GM12878 (cell line): Measurements from ENCODE around the gene PRIM1. TPM values are rescaled to one million over a fixed set of nuclear protein-coding genes. Genes with fewer than 3 reads are reported as not detected.
"Not testable (repeated sequence)": the region's sequence is repeated elsewhere in the genome, so short reads cannot be mapped to it uniquely, and the experiment has no call there.

Experiments used
- ATAC-seq: fragments of 200-7000 bp; cut with Tn5 transposase; 3 replicates; pipeline ENCODE4 v1.9.1; 2020; ENCODE audit warnings: mild to moderate bottlenecking, moderate library complexity
- BruUV-seq: library from RNA; stranded (reverse); fragments of 400-500 nt; replicated peaks from 2 replicates; lab custom pipeline; 2021; lab: Mats Ljungman, UMichigan
- CTCF ChIA-PET: fragments of 300-600 bp; sonication (Branson Sonifier 250); formaldehyde crosslinking; extraction: SDS; loops from one replicate; lab custom pipeline; 2021; ENCODE audit warnings: inconsistent platforms; lab: Yijun Ruan, JAX
- POLR2A ChIA-PET: fragments of 350-600 bp; formaldehyde crosslinking; extraction: SDS; loops from one replicate; lab custom pipeline; 2021; ENCODE audit warnings: inconsistent platforms; lab: Charles Lee
- RAD21 ChIA-PET: fragments of 300-600 bp; sonication (Branson Sonifier 250); formaldehyde crosslinking; loops from one replicate; lab custom pipeline; 2023; ENCODE audit warnings: antibody characterized with exemption; ENCODE audit not compliant: unreplicated experiment; lab: Charles Lee
- SMC1A ChIA-PET: fragments of 300-600 bp; sonication (Branson Sonifier 250); formaldehyde crosslinking; loops from one replicate; lab custom pipeline; 2023; ENCODE audit not compliant: unreplicated experiment, uncharacterized antibody; lab: Charles Lee
- DNase-seq: peaks from one replicate; pipeline ENCODE4 v3.0.0-alpha.2; 2011; ENCODE audit warnings: low read depth, low spot score
- FAIRE-seq: peaks from 3 replicates; lab custom pipeline; 2011; peaks lifted over from hg19 to GRCh38; lab: Jason Lieb, UNC
- H2AFZ ChIP-seq: 2 replicates; pipeline ENCODE4 v1.6.0; 2011; ENCODE audit warnings: low read depth, low read length, control low read depth; ENCODE audit not compliant: control insufficient read depth
- H3K27ac ChIP-seq: 2 replicates; pipeline ENCODE4 v1.5.1; 2011; ENCODE audit warnings: control low read depth; ENCODE audit not compliant: control insufficient read depth, insufficient read depth
- H3K27me3 ChIP-seq, 2 experiments: replicated peaks in 1 of 2; 2 replicates each; pipeline versions ENCODE4 v1.6.0 to v1.6.1; 2011; ENCODE audit warnings: low read length in 1 of 2; ENCODE audit not compliant: control insufficient read depth in 2 of 2, insufficient read depth in 2 of 2
- H3K36me3 ChIP-seq, 2 experiments: 2 replicates each; pipeline ENCODE4 v1.5.1; 2011; ENCODE audit warnings: low read length in 1 of 2; ENCODE audit not compliant: control insufficient read depth in 2 of 2, insufficient read depth in 2 of 2
- H3K4me1 ChIP-seq: 2 replicates; pipeline ENCODE4 v1.6.1; 2011; ENCODE audit warnings: mild to moderate bottlenecking, low read length, moderate library complexity, mixed read lengths; ENCODE audit not compliant: control insufficient read depth, insufficient read depth
- H3K4me2 ChIP-seq: 2 replicates; pipeline ENCODE4 v1.6.0; 2011; ENCODE audit warnings: control low read depth; ENCODE audit not compliant: control insufficient read depth, insufficient read depth
- H3K4me3 ChIP-seq: fragments of 200-600 bp; sonication (generic); 2 replicates; pipeline ENCODE4 v1.5.1; 2016
- H3K79me2 ChIP-seq: 2 replicates; pipeline ENCODE4 v1.6.0; 2011; ENCODE audit warnings: low read length; ENCODE audit not compliant: control insufficient read depth, insufficient read depth
- H3K9ac ChIP-seq: 2 replicates; pipeline ENCODE4 v1.8.0; 2011; ENCODE audit warnings: low read length, control low read depth, mixed read lengths; ENCODE audit not compliant: control insufficient read depth, insufficient read depth
- H3K9me3 ChIP-seq: replicated peaks from 3 replicates; pipeline ENCODE4 v1.5.1; 2011; ENCODE audit warnings: mild to moderate bottlenecking, low read length; ENCODE audit not compliant: control insufficient read depth, insufficient read depth
- H4K20me1 ChIP-seq: 2 replicates; pipeline ENCODE4 v1.6.0; 2011; ENCODE audit not compliant: control insufficient read depth, insufficient read depth
- WGBS: methylation state at CpG from one replicate; pipeline ENCODE4 v1.1.6; 2016; ENCODE audit warnings: low lambda C conversion rate; ENCODE audit not compliant: insufficient replicate concordance, insufficient coverage; ENCODE audit errors: missing lambda C conversion rate; 5-methylcytosine and 5-hydroxymethylcytosine counted together
- in situ Hi-C: fragments of 300-500 bp; cut with MboI; formaldehyde crosslinking; loops from 9 replicates; pipeline ENCODE4 v1.14.3; 2018; ENCODE audit warnings: mixed read lengths
- intact Hi-C: fragments of 100-400 bp; cut with micrococcal nuclease; formaldehyde crosslinking; loops from one replicate; pipeline ENCODE4 v1.14.2; 2022; ENCODE audit not compliant: unreplicated experiment
- polyA plus RNA-seq, 11 experiments: library from polyadenylated mRNA; depleted of rRNA in 4 of 11; unstranded in 6 of 11; stranded (reverse) in 5 of 11; fragments of >200 nt; fragmentation: Nextera tagmentation in 4 of 11; fragmentation: Illumina TruSeq in 1 of 11; extraction: Ambion mirVana in 4 of 11; extraction: Trizol in 1 of 11; gene quantifications; 1 replicate in 1 of 11; 2 replicates in 10 of 11; pipeline versions ENCODE4 v1.2.1 to v1.2.3, GENCODE V29; 2011 to 2016; ENCODE audit warnings: inconsistent platforms in 2 of 11, missing spikeins in 2 of 11, low read depth in 1 of 11
- total RNA-seq, 4 experiments: library from RNA; depleted of rRNA in 3 of 4; stranded (reverse); fragments of >200 nt in 3 of 4; fragmentation: Illumina TruSeq in 1 of 4; extraction: Trizol in 1 of 4; gene quantifications; 2 replicates each; pipeline versions ENCODE4 v1.2.1 to v1.2.3, GENCODE V29; 2013 to 2021
- TF ChIP-seq, protein P1 (sequence below): fragments of 450-650 bp; IDR thresholded peaks from 2 replicates; pipeline ENCODE4 v1.6.1; 2017; ENCODE audit warnings: mild to moderate bottlenecking
- TF ChIP-seq, protein P2 (sequence below): fragments of 450-650 bp; IDR thresholded peaks from 2 replicates; pipeline ENCODE4 v1.6.1; 2016; ENCODE audit warnings: mild to moderate bottlenecking

Gene PRIM1
- total and polyA plus RNA-seq, 10 of the 15 experiments (the other 5 are each of a cell fraction or from before 2014, with no cell fraction given) = 27.1 to 70.6 (median 55.7) TPM

DNA sequence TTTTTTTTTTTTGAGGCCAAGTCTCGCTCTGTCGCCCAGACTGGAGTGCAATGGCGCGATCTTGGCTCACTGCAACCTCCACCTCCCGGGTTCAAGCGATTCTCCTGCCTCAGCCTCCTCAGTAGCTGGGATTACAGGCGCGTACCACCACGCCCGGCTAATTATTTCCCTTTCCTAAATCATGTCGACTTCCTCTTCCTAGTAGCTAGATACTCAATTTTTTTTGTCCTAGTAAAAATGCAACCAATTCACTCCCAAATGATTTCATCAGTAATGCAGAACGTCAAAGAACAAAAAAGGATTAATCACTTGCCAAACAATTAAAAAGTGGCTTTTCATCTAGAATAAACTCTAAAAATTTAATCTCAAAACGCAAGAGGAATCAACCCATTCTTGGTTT lies 1.5 kb downstream of the PRIM1 start:
- H3K27me3 ChIP-seq, H4K20me1 ChIP-seq, in situ Hi-C loops, H3K36me3 ChIP-seq, BruUV-seq, FAIRE-seq, H3K9me3 ChIP-seq, H2AFZ ChIP-seq, DNase-seq, ATAC-seq: not testable (repeated sequence)
- POLR2A ChIA-PET = interaction anchor here (1.0 to 2.8 kb wide), 8 partner anchors 16 to 119 kb away, joined by 3 to 20 read pairs (median 4); partner anchors contain the start of gene PTGES3
- H3K4me3 ChIP-seq = peak overlapping the region; percentile 82; the same call in 1 of the 2 replicates
- CTCF ChIA-PET = interaction anchor here (1.4 to 11.6 kb wide), 3 partner anchors 238 to 361 kb away, joined by 6 to 177 read pairs (median 11); partner anchors contain the start of genes STAT6 and ZBTB39
- intact Hi-C loops = loop anchor here (5.0 kb wide), 2 partner anchors 312 to 362 kb away; partner anchors contain the start of gene STAT6
- 77% methylated on average over 9 of the region's 13 CpGs for WGBS
- peaks cover 19% of the 10 kb centered on the region for H3K79me2 ChIP-seq
- RAD21 ChIA-PET = interaction anchor here (1.1 to 1.5 kb wide), 4 partner anchors 24 to 339 kb away, joined by 3 to 8 read pairs (median 3); partner anchors contain the start of gene NACA
- peak overlapping the region; percentile 80 for H3K4me2 ChIP-seq
- SMC1A ChIA-PET = interaction anchor here (1.1 to 4.3 kb wide), 5 partner anchors 8 to 62 kb away, joined by 5 to 18 read pairs (median 8); partner anchors contain the start of genes NACA and PTGES3
- TF ChIP-seq, protein P1, sequence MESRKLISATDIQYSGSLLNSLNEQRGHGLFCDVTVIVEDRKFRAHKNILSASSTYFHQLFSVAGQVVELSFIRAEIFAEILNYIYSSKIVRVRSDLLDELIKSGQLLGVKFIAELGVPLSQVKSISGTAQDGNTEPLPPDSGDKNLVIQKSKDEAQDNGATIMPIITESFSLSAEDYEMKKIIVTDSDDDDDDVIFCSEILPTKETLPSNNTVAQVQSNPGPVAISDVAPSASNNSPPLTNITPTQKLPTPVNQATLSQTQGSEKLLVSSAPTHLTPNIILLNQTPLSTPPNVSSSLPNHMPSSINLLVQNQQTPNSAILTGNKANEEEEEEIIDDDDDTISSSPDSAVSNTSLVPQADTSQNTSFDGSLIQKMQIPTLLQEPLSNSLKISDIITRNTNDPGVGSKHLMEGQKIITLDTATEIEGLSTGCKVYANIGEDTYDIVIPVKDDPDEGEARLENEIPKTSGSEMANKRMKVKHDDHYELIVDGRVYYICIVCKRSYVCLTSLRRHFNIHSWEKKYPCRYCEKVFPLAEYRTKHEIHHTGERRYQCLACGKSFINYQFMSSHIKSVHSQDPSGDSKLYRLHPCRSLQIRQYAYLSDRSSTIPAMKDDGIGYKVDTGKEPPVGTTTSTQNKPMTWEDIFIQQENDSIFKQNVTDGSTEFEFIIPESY = peak; percentile 34; the same call in 1 of the 2 replicates
- TF ChIP-seq, protein P2, sequence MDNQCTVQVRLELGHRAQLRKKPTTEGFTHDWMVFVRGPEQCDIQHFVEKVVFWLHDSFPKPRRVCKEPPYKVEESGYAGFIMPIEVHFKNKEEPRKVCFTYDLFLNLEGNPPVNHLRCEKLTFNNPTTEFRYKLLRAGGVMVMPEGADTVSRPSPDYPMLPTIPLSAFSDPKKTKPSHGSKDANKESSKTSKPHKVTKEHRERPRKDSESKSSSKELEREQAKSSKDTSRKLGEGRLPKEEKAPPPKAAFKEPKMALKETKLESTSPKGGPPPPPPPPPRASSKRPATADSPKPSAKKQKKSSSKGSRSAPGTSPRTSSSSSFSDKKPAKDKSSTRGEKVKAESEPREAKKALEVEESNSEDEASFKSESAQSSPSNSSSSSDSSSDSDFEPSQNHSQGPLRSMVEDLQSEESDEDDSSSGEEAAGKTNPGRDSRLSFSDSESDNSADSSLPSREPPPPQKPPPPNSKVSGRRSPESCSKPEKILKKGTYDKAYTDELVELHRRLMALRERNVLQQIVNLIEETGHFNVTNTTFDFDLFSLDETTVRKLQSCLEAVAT = 0 out of 2 replicates have a peak, but pooled peaks have one; percentile 47
- H3K27ac ChIP-seq = peak overlapping the region; percentile 72; the same call in 1 of the 2 replicates
- H3K4me1 ChIP-seq = peaks cover 21% of the 10 kb centered on the region
- peak overlapping the region; percentile 70 for H3K9ac ChIP-seq
